Upper lobe of right lung (tissue), 1 donor: ENCODE results near the gene PALD1. TPM values are rescaled to one million over a fixed set of nuclear protein-coding genes. Genes with fewer than 3 reads are reported as not detected.
"Not testable (repeated sequence)": the region's sequence is repeated elsewhere in the genome, so short reads cannot be mapped to it uniquely, and the experiment has no call there.

Experiments
- ATAC-seq: fragments of 200-7000 bp; cut with Tn5 transposase; one replicate; pipeline ENCODE4 v1.9.1; 2020; ENCODE audit warnings: mild to moderate bottlenecking, moderate library complexity
- DNase-seq: peaks from one replicate; pipeline ENCODE4 v3.0.0-alpha.2; 2020
- H3K27ac ChIP-seq: fragments of 200-600 bp; one replicate; pipeline ENCODE4 v1.8.0; 2022
- H3K27me3 ChIP-seq: fragments of 200-600 bp; one replicate; pipeline ENCODE4 v1.8.0; 2022; ENCODE audit warnings: mild to moderate bottlenecking
- H3K36me3 ChIP-seq: fragments of 200-600 bp; one replicate; pipeline ENCODE4 v1.8.0; 2022
- H3K4me1 ChIP-seq: fragments of 200-600 bp; one replicate; pipeline ENCODE4 v1.8.0; 2022
- H3K4me3 ChIP-seq: fragments of 200-600 bp; one replicate; pipeline ENCODE4 v1.8.0; 2022; ENCODE audit warnings: mild to moderate bottlenecking
- H3K9me3 ChIP-seq: fragments of 200-600 bp; one replicate; pipeline ENCODE4 v1.8.0; 2022
- CTCF ChIP-seq: fragments of 200-600 bp; IDR thresholded peaks from one replicate; pipeline ENCODE4 v1.8.0; 2022; ENCODE audit warnings: antibody characterized with exemption
- intact Hi-C: fragments of 100-400 bp; cut with DNase I; formaldehyde crosslinking; loops from one replicate; pipeline ENCODE4 v1.11.0; 2022
- total RNA-seq: library from RNA; stranded (reverse); fragmentation: NEBNext Ultra II Directional; extraction: Animal tissue kit (Norgen Biotek cat#: 25700); gene quantifications from one replicate; pipeline ENCODE4 v1.2.1, GENCODE V29; 2021
- donor health status: DM: no; HTN: yes; CAD: no; lungs with severe emphysema.

Gene PALD1
- total RNA-seq, 1 donor from 2014 or later: 27.0 TPM

GRCh38 chr10:70603449-70603801 lies 124.9 kb downstream of the PALD1 start:
- ATAC-seq (peak; percentile 51), DNase-seq (no peak)
- Histone ChIP-seq H3K27me3 (no peaks in the 10 kb centered on the region), H3K36me3 (no peaks in the 10 kb centered on the region), H3K27ac (peak overlapping the region; percentile 60), H3K9me3 (no peaks in the 10 kb centered on the region), H3K4me1 (no peaks in the 10 kb centered on the region), H3K4me3 (no peak overlapping the region)
- intact Hi-C loops: no loop called here
- no peak for TF ChIP-seq CTCF

GRCh38 chr10:70604106-70604505 lies 125.5 kb downstream of the PALD1 start:
- Histone ChIP-seq H3K9me3 (no peaks in the 10 kb centered on the region), H3K27me3 (no peaks in the 10 kb centered on the region), H3K36me3 (no peaks in the 10 kb centered on the region), H3K4me3 (no peak overlapping the region), H3K27ac (no peak overlapping the region), H3K4me1 (no peaks in the 10 kb centered on the region)
- TF ChIP-seq CTCF: no peak
- ATAC-seq: no peak
- intact Hi-C loops: no loop called here
- no peak for DNase-seq

GRCh38 chr10:70605161-70605560 lies 126.6 kb downstream of the PALD1 start:
- DNase-seq (no peak), ATAC-seq (no peak)
- H3K4me1 ChIP-seq: no peaks in the 10 kb centered on the region
- no peak overlapping the region for H3K27ac ChIP-seq
- no peaks in the 10 kb centered on the region for H3K27me3 ChIP-seq
- H3K4me3 ChIP-seq: no peak overlapping the region
- H3K9me3 ChIP-seq: no peaks in the 10 kb centered on the region
- H3K36me3 ChIP-seq: no peaks in the 10 kb centered on the region
- TF ChIP-seq CTCF: no peak
- intact Hi-C loops: no loop called here

- H3K4me3 ChIP-seq: no peak overlapping the region
Observed at GRCh38 chr10:70607936-70608335, 129.4 kb downstream of the PALD1 start.

GRCh38 chr10:70613941-70614340 lies 135.4 kb downstream of the PALD1 start:
- no peaks in the 10 kb centered on the region for H3K4me1 ChIP-seq
- intact Hi-C loops: no loop called here
- no peaks in the 10 kb centered on the region for H3K27me3 ChIP-seq
- no peak overlapping the region for H3K27ac ChIP-seq
- DNase-seq: no peak
- ATAC-seq: no peak
- no peak overlapping the region for H3K4me3 ChIP-seq
- H3K9me3 ChIP-seq: no peaks in the 10 kb centered on the region
- no peak for TF ChIP-seq CTCF
- H3K36me3 ChIP-seq: no peaks in the 10 kb centered on the region

More at GRCh38 chr10:70607936-70608335, 129.4 kb downstream of the PALD1 start:
- no peaks in the 10 kb centered on the region for H3K9me3 ChIP-seq
- DNase-seq (no peak), ATAC-seq (no peak)
- intact Hi-C loops: no loop called here
- H3K27ac ChIP-seq: no peak overlapping the region
- no peaks in the 10 kb centered on the region for H3K27me3 ChIP-seq
- TF ChIP-seq CTCF: no peak
- H3K36me3 ChIP-seq: no peaks in the 10 kb centered on the region
- no peaks in the 10 kb centered on the region for H3K4me1 ChIP-seq

GRCh38 chr10:70614364-70614763 lies 135.8 kb downstream of the PALD1 start:
- H3K27ac ChIP-seq, intact Hi-C loops, H3K9me3 ChIP-seq, H3K4me3 ChIP-seq, H3K36me3 ChIP-seq, ATAC-seq, DNase-seq, H3K27me3 ChIP-seq, H3K4me1 ChIP-seq: not testable (repeated sequence)
